WI38 (cell line): Measurements from ENCODE around the gene FAM53B.
"Not testable (repeated sequence)": the region's sequence is repeated elsewhere in the genome, so short reads cannot be mapped to it uniquely, and the experiment has no call there.

Source experiments
- H3K4me3 ChIP-seq: 2 replicates; pipeline ENCODE4 v1.5.1; 2011; ENCODE audit warnings: low read depth, mild to moderate bottlenecking, control low read depth, low read length
- TF ChIP-seq, protein P1 (sequence below): IDR thresholded peaks from 2 replicates; pipeline ENCODE4 v1.5.1; 2012; ENCODE audit warnings: low read depth, mild to moderate bottlenecking, control low read depth, low read length

FAM53B gene

DNA sequence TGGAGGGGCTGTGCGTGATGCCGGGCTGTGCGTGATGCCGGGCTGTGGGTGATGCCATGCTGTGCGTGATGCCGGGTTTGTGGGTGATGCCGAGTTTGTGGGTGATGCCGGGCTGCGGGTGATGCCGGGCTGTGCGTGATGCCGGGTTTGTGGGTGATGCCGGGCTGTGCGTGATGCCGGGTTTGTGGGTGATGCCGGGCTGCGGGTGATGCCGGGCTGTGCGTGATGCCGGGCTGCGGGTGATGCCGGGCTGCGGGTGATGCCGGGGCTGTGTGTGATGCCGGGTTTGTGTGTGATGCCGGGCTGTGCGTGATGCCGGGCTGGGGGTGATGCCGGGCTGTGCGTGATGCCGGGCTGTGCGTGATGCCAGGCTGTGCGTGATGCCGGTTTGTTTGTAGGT is 128.9 kb downstream of the FAM53B start:
- TF ChIP-seq, protein P1, sequence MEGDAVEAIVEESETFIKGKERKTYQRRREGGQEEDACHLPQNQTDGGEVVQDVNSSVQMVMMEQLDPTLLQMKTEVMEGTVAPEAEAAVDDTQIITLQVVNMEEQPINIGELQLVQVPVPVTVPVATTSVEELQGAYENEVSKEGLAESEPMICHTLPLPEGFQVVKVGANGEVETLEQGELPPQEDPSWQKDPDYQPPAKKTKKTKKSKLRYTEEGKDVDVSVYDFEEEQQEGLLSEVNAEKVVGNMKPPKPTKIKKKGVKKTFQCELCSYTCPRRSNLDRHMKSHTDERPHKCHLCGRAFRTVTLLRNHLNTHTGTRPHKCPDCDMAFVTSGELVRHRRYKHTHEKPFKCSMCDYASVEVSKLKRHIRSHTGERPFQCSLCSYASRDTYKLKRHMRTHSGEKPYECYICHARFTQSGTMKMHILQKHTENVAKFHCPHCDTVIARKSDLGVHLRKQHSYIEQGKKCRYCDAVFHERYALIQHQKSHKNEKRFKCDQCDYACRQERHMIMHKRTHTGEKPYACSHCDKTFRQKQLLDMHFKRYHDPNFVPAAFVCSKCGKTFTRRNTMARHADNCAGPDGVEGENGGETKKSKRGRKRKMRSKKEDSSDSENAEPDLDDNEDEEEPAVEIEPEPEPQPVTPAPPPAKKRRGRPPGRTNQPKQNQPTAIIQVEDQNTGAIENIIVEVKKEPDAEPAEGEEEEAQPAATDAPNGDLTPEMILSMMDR: no peak
- H3K4me3 ChIP-seq: no peak overlapping the region

GRCh38 chr10:124614003-124614659 is 130.0 kb downstream of the FAM53B start:
- H3K4me3 ChIP-seq: no peak overlapping the region
- TF ChIP-seq, protein P1: no peak

GRCh38 chr10:124612611-124613498 is 131.3 kb downstream of the FAM53B start:
- no peak overlapping the region for H3K4me3 ChIP-seq
- TF ChIP-seq, protein P1: no peak

- TF ChIP-seq, protein P1: no peak
- H3K4me3 ChIP-seq: no peak overlapping the region
Observed at GRCh38 chr10:124611738-124612137, 132.4 kb downstream of the FAM53B start.

- not testable (repeated sequence) for H3K4me3 ChIP-seq
Observed at GRCh38 chr10:124610851-124611250, 133.3 kb downstream of the FAM53B start.

- not testable (repeated sequence) for H3K4me3 ChIP-seq
Observed at GRCh38 chr10:124610186-124610585, 134.0 kb downstream of the FAM53B start.

GRCh38 chr10:124609698-124610097 is 134.5 kb downstream of the FAM53B start:
- H3K4me3 ChIP-seq: no peak overlapping the region
- TF ChIP-seq, protein P1: no peak

DNA sequence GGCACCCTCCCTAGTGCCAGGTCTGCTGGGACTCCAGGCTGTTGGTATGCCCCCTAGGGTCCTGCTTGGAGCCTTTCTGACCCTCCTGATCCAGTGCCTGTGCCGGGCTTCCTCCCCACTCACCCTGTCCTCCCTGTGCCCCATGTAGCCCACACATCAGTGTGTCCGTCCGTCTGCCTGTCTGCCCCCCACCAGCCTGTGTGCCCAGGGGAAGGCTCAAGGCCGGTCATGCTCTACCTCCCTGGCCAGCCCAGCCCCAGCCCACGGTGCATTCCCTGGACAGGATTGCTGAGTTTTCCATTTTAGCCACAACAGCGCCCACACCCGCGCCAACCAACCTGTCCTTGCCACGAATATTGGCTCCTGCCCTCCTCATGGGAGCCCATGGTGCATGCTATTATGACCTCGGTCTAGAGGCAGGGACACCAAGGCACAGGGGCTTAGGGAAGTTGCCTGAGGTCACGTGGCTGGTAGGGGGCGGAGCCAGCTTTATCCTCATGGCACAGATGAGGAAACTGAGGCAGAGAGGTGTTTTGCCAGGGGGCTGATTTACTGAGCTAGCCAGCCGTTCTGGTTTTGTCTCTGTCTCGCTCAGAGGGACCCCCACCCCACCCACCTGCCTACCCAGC is 136.0 kb downstream of the FAM53B start:
- no peak overlapping the region for H3K4me3 ChIP-seq
- TF ChIP-seq, protein P1: no peak
